Neutrophil (primary cell): ENCODE data around the gene CNTLN.
A peak's percentile ranks its signal among the peaks of the same experiment; 100 is the strongest.

Experiments
- H3K27ac ChIP-seq: fragments of 200-600 bp; sonication (generic); 2 replicates; pipeline ENCODE4 v1.5.1; 2016; ENCODE audit warnings: mild to moderate bottlenecking, moderate library complexity
- H3K27me3 ChIP-seq: fragments of 200-600 bp; sonication (generic); 2 replicates; pipeline ENCODE4 v1.6.0; 2016; ENCODE audit warnings: mild to moderate bottlenecking
- H3K36me3 ChIP-seq: fragments of 200-600 bp; sonication (generic); 2 replicates; pipeline ENCODE4 v1.5.1; 2017
- H3K4me1 ChIP-seq, 2 experiments: fragments of 200-600 bp in 1 of 2; sonication (generic) in 1 of 2; 1 replicate in 1 of 2; 2 replicates in 1 of 2; pipeline versions ENCODE4 v1.5.1 to v1.6.1; 2013 to 2016; ENCODE audit warnings: low read depth in 1 of 2, low read length in 1 of 2, mild to moderate bottlenecking in 1 of 2, moderate library complexity in 1 of 2; ENCODE audit not compliant: control insufficient read depth in 1 of 2, insufficient read depth in 1 of 2
- H3K4me3 ChIP-seq, 2 experiments: fragments of 200-600 bp in 1 of 2; sonication (generic) in 1 of 2; 1 replicate in 1 of 2; 2 replicates in 1 of 2; pipeline ENCODE4 v1.5.1; 2013 to 2016; ENCODE audit warnings: low read depth in 1 of 2, low read length in 1 of 2, mild to moderate bottlenecking in 1 of 2, moderate library complexity in 1 of 2
- H3K9me3 ChIP-seq: fragments of 200-600 bp; sonication (generic); 2 replicates; pipeline ENCODE4 v1.5.1; 2016
- CTCF ChIP-seq: fragments of 200-600 bp; sonication (generic); IDR thresholded peaks from 2 replicates; pipeline ENCODE4 v1.5.1; 2016; ENCODE audit warnings: antibody characterized with exemption

The CNTLN gene

GRCh38 chr9:17135295-17136160 lies 688 bp downstream of the CNTLN start:
- Histone ChIP-seq H3K4me1 (peaks cover 19 to 21% of the 10 kb centered on the region in 2 experiments), H3K27ac (peak overlapping the region; percentile 25)

GRCh38 chr9:17137566-17137965 lies 2.7 kb downstream of the CNTLN start:
- Histone ChIP-seq H3K4me3 (no peak overlapping the region), H3K27ac (no peak overlapping the region), H3K36me3 (no peaks in the 10 kb centered on the region), H3K4me1 (peaks cover 14 to 16% of the 10 kb centered on the region in 2 experiments), H3K27me3 (no peaks in the 10 kb centered on the region), H3K9me3 (no peaks in the 10 kb centered on the region)
- no peak for TF ChIP-seq CTCF

More at GRCh38 chr9:17135295-17136160, 688 bp downstream of the CNTLN start:
- TF ChIP-seq CTCF = no peak
- H3K4me3 ChIP-seq = peak overlapping the region; percentile 72 to 73
- H3K9me3 ChIP-seq = no peaks in the 10 kb centered on the region
- no peaks in the 10 kb centered on the region for H3K36me3 ChIP-seq
- no peaks in the 10 kb centered on the region for H3K27me3 ChIP-seq

GRCh38 chr9:17138503-17138902 lies 3.7 kb downstream of the CNTLN start:
- H3K9me3 ChIP-seq = no peaks in the 10 kb centered on the region
- no peaks in the 10 kb centered on the region for H3K27me3 ChIP-seq
- no peaks in the 10 kb centered on the region for H3K36me3 ChIP-seq
- H3K4me3 ChIP-seq = no peak overlapping the region
- H3K4me1 ChIP-seq = peaks cover 14 to 16% of the 10 kb centered on the region in 2 experiments
- no peak overlapping the region for H3K27ac ChIP-seq
- TF ChIP-seq CTCF = no peak

GRCh38 chr9:17140418-17140817 lies 5.6 kb downstream of the CNTLN start:
- H3K36me3 ChIP-seq = no peaks in the 10 kb centered on the region
- no peaks in the 10 kb centered on the region for H3K27me3 ChIP-seq
- H3K4me1 ChIP-seq = peaks cover 5 to 7% of the 10 kb centered on the region in 2 experiments
- H3K9me3 ChIP-seq = no peaks in the 10 kb centered on the region
- TF ChIP-seq CTCF = no peak
- H3K4me3 ChIP-seq = no peak overlapping the region
- H3K27ac ChIP-seq = no peak overlapping the region

GRCh38 chr9:17148324-17148723 lies 13.5 kb downstream of the CNTLN start:
- Histone ChIP-seq H3K9me3 (no peaks in the 10 kb centered on the region), H3K36me3 (peaks cover 4% of the 10 kb centered on the region), H3K4me1 (no peaks in the 10 kb centered on the region), H3K27ac (no peak overlapping the region), H3K4me3 (no peak overlapping the region), H3K27me3 (no peaks in the 10 kb centered on the region)
- TF ChIP-seq CTCF = no peak
